ENCODE measurements around the gene SLC25A44.

Gene SLC25A44

DNA sequence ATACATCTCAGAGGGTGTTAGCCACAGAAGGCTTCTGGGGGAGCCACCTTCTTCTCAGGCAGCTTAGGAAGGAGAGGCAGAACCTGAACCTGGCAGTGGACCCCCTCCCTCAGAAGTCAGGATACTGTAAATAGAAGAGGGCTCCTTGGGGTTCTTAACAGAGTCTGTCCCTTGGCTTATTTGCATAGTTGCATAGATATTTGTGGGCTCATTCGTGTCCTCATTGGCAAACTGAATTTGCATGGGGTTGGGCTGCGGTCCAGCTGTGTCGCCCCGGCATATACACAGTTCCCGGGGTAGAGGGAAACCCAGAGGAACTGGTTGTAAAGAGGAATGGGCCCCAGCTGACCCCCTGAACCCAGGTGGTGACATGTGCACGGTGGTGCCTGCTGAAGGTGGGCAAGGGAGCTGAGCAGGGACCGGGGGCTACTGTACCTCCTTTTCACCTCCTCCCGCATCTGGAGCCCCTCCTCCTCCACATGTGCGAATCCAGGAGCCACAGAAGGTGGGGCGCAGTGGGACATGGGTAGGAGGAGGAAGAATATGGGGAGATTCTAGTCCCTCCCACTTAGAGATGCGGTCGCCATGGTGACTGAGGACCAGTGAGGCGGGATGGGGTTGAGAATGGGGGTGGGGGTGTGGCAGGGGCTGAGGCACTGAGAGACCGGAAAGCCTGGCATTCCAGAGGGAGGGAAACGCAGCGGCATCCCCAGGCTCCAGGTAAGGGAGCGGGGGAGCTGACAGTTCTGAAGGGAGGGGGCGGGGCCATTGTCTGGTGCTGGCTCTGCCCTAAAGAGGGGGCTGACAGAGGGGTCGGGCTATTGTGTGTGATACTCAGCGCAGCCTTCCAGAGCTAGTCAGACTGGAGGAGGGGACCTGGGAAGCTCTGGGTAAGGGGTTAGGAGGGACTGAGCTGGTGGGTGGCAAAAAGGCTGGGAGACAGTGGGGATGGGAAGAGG is 44.3 kb upstream of the SLC25A44 start:
- TF ChIP-seq, protein P1, sequence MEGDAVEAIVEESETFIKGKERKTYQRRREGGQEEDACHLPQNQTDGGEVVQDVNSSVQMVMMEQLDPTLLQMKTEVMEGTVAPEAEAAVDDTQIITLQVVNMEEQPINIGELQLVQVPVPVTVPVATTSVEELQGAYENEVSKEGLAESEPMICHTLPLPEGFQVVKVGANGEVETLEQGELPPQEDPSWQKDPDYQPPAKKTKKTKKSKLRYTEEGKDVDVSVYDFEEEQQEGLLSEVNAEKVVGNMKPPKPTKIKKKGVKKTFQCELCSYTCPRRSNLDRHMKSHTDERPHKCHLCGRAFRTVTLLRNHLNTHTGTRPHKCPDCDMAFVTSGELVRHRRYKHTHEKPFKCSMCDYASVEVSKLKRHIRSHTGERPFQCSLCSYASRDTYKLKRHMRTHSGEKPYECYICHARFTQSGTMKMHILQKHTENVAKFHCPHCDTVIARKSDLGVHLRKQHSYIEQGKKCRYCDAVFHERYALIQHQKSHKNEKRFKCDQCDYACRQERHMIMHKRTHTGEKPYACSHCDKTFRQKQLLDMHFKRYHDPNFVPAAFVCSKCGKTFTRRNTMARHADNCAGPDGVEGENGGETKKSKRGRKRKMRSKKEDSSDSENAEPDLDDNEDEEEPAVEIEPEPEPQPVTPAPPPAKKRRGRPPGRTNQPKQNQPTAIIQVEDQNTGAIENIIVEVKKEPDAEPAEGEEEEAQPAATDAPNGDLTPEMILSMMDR (IDR thresholded peaks at IDR 0.05; ENCODE audit: low read length, missing control alignments) = no peak
- H3K4me3 ChIP-seq (replicated peaks; ENCODE audit: low read depth, low read length) = no peak overlapping the region
- DNase-seq (ENCODE audit: low read depth) = no peak

DNA sequence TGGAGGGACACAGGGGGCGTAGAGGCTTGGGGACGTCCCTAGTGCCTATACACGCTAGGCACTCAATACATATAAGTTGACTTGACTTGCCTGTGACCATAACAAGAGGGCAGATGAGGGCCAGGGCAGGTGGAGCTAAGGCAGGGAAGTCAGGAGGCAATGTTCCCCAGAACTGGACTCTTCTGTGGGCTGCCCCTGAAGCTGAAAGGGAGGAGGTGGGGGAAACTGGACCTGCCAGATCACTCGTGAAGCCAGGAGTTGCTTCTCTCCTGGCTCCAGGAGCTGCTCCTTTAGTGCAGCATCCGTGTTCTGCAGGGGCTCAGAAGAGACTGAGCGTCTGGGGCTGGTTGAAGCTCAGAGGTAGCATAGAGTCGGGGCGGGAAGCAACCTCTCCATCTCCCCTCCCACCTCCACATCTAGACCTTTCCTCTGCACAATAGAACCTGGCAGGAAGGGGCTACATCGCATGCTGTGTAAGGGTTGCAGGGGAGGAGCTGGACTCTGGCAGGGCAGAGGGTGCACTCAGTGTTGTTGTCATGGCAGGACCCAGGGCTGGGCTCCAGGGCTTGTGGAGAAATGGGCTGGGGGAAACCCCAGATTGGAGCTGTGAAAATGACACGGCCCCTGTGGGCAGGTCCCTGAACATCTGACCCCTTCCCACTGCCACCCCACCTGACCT is 43.4 kb upstream of the SLC25A44 start:
- H3K4me3 ChIP-seq (replicated peaks; ENCODE audit: low read depth, low read length) = no peak overlapping the region
- TF ChIP-seq, protein P1 (IDR thresholded peaks at IDR 0.05; ENCODE audit: low read length, missing control alignments) = no peak
- DNase-seq (ENCODE audit: low read depth) = no peak

DNA sequence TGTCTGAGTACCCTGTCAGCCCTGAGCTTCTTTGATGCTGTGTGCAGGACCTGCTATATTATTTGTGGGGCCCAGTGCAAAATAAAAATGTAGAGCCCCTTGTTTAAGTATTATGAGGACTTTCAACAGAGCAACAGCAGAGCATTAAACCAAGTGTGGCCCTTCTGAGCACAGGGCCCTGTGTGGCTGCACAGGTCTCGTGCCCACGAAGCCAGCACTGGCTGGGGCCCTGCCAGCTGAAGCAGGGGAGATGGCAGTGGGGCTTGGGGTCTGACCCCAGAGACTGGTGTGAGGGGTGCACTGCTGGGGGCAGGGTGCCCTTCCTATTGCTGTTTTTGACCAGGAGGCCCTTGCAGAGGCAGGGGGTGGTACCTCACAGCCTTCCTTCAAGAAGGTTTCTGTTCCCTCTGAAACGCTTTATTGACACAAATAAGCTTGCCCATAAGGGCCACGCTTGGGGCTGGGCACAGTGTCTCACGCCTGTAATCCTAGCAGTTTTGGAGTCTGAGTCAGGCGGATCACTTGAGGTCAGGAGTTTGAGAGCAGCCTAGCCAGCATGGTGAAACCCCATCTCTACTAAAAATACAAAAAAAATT is 42.7 kb upstream of the SLC25A44 start:
- H3K4me3 ChIP-seq (replicated peaks; ENCODE audit: low read depth, low read length) = no peak overlapping the region
- DNase-seq (ENCODE audit: low read depth) = no peak
- TF ChIP-seq, protein P1 (IDR thresholded peaks at IDR 0.05; ENCODE audit: low read length, missing control alignments) = no peak

DNA sequence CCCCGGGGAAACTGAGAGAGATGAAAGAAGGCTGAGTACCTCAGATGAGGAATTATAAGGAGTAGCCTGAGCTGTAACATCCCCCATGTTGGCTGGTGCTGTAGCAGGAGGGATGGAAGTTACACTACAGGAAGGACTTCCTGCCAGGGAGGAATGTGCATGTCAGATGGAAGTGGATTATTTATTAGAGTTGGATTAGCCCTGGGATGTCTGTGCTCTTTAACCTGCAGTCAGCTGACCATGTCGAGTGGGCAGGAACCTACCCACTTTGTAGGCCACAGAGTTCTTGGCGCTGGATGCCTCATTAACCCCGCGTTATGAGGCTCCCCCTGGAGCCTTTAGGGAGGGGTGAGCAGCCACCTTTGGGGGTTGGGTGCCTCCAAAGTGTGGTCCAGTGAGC is 41.3 kb upstream of the SLC25A44 start:
- DNase-seq (ENCODE audit: low read depth) = no peak
- H3K4me3 ChIP-seq (replicated peaks; ENCODE audit: low read depth, low read length) = no peak overlapping the region

DNA sequence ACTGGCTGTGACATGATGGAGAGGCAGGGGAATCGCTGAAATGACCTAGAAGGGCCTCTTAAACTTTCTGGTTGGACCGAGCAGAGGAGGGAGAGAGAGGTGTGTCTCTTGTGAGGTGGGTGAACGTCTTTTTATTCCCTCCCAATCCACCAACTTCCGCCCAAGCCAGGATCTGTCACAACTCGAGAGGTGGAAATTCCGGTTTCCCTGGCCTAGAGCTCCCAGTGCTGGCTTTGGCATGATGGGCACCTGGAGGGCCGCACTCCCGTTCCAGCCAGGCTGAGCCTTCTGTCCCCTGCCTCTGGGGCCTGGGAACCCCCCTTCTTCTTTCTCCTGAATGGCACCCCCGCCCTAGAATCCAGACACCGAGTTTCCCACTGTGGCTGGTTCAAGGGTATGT is 40.5 kb upstream of the SLC25A44 start, which contains the start of gene SEMA4A:
TSS of gene SEMA4A (plus strand) at position 224 of the 400 bp plus-strand sequence. CDS start 994 bp downstream, outside the sequence.
- TF ChIP-seq, protein P1 (IDR thresholded peaks at IDR 0.05; ENCODE audit: low read length, missing control alignments) = no peak
- no peak for DNase-seq (ENCODE audit: low read depth)
- H3K4me3 ChIP-seq (replicated peaks; ENCODE audit: low read depth, low read length) = no peak within 1 kb of the TSS

More for the DNA sequence above, 41.3 kb upstream of the SLC25A44 start:
- TF ChIP-seq, protein P1 (IDR thresholded peaks at IDR 0.05; ENCODE audit: low read length, missing control alignments) = no peak

DNA sequence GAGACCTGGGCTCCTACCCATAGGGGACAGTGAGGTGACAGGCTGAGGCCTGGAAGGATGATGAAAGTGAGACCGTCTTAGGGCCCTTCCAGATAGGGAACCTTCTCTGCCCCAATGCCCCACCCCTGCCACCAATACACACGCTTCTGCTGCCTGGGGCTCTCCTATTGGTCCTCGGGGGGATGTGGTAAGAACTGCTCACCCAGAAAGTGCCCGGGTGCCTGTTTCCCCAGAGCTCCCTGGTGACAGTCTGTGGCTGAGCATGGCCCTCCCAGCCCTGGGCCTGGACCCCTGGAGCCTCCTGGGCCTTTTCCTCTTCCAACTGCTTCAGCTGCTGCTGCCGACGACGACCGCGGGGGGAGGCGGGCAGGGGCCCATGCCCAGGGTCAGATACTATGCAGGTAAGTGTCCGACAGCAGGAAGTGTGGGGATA is 39.6 kb upstream of the SLC25A44 start:
- TF ChIP-seq, protein P1 (IDR thresholded peaks at IDR 0.05; ENCODE audit: low read length, missing control alignments) = no peak
- no peak for DNase-seq (ENCODE audit: low read depth)
- H3K4me3 ChIP-seq (replicated peaks; ENCODE audit: low read depth, low read length) = no peak overlapping the region

Measured in fibroblast of pulmonary artery (primary cell).